K562 (cell line): ENCODE results near the gene LRRC8C. TPM values are rescaled to one million over a fixed set of nuclear protein-coding genes. Genes with fewer than 3 reads are reported as not detected.

Experiments
- ARID3A ChIP-seq: IDR thresholded peaks from 2 replicates; pipeline ENCODE4 v1.6.1; 2012; ENCODE audit warnings: low read depth, low read length, improper control_type of control experiment, borderline replicate concordance
- CREB1 ChIP-seq, 2 experiments: sonication (generic) in 1 of 2; formaldehyde crosslinking in 1 of 2; IDR thresholded peaks; 2 replicates each; pipeline versions ENCODE4 v1.6.1 to v1.8.0; 2012 to 2022; ENCODE audit warnings: inconsistent platforms in 1 of 2, mild to moderate bottlenecking in 1 of 2, missing genetic modification reagents in 1 of 2, moderate library complexity in 1 of 2
- E2F5 ChIP-seq: sonication (generic); formaldehyde crosslinking; IDR thresholded peaks from 2 replicates; pipeline ENCODE4 v1.8.0; 2022; ENCODE audit warnings: mild to moderate bottlenecking, missing genetic modification reagents
- FOXK1 ChIP-seq: sonication (generic); formaldehyde crosslinking; IDR thresholded peaks from 2 replicates; pipeline ENCODE4 v1.8.0; 2022; ENCODE audit warnings: missing genetic modification reagents, mild to moderate bottlenecking, borderline replicate concordance
- HIVEP1 ChIP-seq: fragments of 250-450 bp; sonication (Bioruptor Pico); IDR thresholded peaks from 2 replicates; pipeline ENCODE4 v1.4.0; 2020; ENCODE audit warnings: mild to moderate bottlenecking
- HNRNPH1 ChIP-seq: fragments of 200-400 bp; formaldehyde crosslinking; optimal IDR thresholded peaks from 2 replicates; pipeline ENCODE3; 2017; ENCODE audit warnings: low read depth, mild to moderate bottlenecking, low read length, moderate library complexity
- HNRNPLL ChIP-seq: fragments of 200-400 bp; formaldehyde crosslinking; IDR thresholded peaks from 2 replicates; pipeline ENCODE4 v1.6.1; 2017; ENCODE audit warnings: low read length, low read depth, mild to moderate bottlenecking; ENCODE audit not compliant: poor library complexity, severe bottlenecking
- TAF7 ChIP-seq: fragments of 450-650 bp; IDR thresholded peaks from 2 replicates; pipeline ENCODE4 v1.6.1; 2016; ENCODE audit warnings: missing genetic modification characterization, missing compliant biosample characterization
- XRCC3 ChIP-seq: fragments of 450-650 bp; IDR thresholded peaks from 2 replicates; pipeline ENCODE4 v1.6.1; 2017; ENCODE audit warnings: mild to moderate bottlenecking, moderate library complexity
- ZBTB2 ChIP-seq: fragments of 450-650 bp; IDR thresholded peaks from 2 replicates; pipeline ENCODE4 v1.6.1; 2016; ENCODE audit warnings: antibody characterized with exemption
- ZNF407 ChIP-seq: fragments of 450-650 bp; IDR thresholded peaks from 2 replicates; pipeline ENCODE4 v1.6.1; 2016; ENCODE audit warnings: low read depth
- polyA plus RNA-seq, 8 experiments: library from polyadenylated mRNA; depleted of rRNA in 4 of 8; stranded (reverse) in 5 of 8; unstranded in 3 of 8; fragments of >200 nt; fragmentation: Nextera tagmentation in 2 of 8; fragmentation: Illumina TruSeq in 1 of 8; extraction: Ambion mirVana in 2 of 8; extraction: Trizol in 1 of 8; gene quantifications; 2 replicates each; pipeline versions ENCODE4 v1.2.1 to v1.2.3, GENCODE V29; 2011 to 2014; ENCODE audit warnings: inconsistent platforms in 1 of 8, missing spikeins in 1 of 8
- total RNA-seq, 7 experiments: library from RNA; depleted of rRNA in 6 of 7; stranded (reverse); fragments of >200 nt in 6 of 7; fragmentation: Illumina TruSeq in 2 of 7; extraction: Trizol in 2 of 7; gene quantifications; 2 replicates each; pipeline versions ENCODE4 v1.2.1 to v1.2.3, GENCODE V29; 2011 to 2021; ENCODE audit warnings: low replicate concordance in 1 of 7

Gene LRRC8C
- total and polyA plus RNA-seq, 9 of the 15 experiments (the other 6 are each of a cell fraction or from before 2014, with no cell fraction given): 1.00 to 12.5 (median 4.5) TPM

- no peak for TF ChIP-seq ZNF407
- no peak for TF ChIP-seq E2F5 (CRISPR knock-in tag)
- TF ChIP-seq XRCC3: no peak
- no peak for TF ChIP-seq CREB1 (IDR thresholded peaks at IDR 0.05)
- no peak for TF ChIP-seq CREB1 (CRISPR knock-in tag; IDR thresholded peaks at IDR 0.05)
- no peak for TF ChIP-seq HNRNPH1
- no peak for TF ChIP-seq FOXK1 (CRISPR knock-in tag)
- TF ChIP-seq ZBTB2: no peak
- TF ChIP-seq HNRNPLL: no peak
- no peak for TF ChIP-seq TAF7 (tag)
- no peak for TF ChIP-seq HIVEP1 (CRISPR knock-in tag)
- no peak for TF ChIP-seq ARID3A
Observed at GRCh38 chr1:89724369-89725010, 91.6 kb downstream of the LRRC8C start (continued).
